HG02885 (cell line): ENCODE results near the gene CCDC170.

ENCODE experiments used
- ATAC-seq: cut with Tn5 transposase; IDR thresholded peaks from one replicate; pipeline ENCODE4 v1.9.1; 2021; ENCODE audit warnings: mild to moderate bottlenecking; ENCODE audit not compliant: unreplicated experiment, poor library complexity

Gene CCDC170

GRCh38 chr6:151609146-151609902 is 115.5 kb downstream of the CCDC170 start:
- ATAC-seq: no peak

GRCh38 chr6:151610326-151610725 is 116.5 kb downstream of the CCDC170 start:
- no peak for ATAC-seq

- ATAC-seq: no peak
Observed at GRCh38 chr6:151614630-151615029, 120.8 kb downstream of the CCDC170 start.

GRCh38 chr6:151616091-151616513 is 122.3 kb downstream of the CCDC170 start:
- ATAC-seq: no peak

GRCh38 chr6:151616600-151616999 is 122.8 kb downstream of the CCDC170 start:
- ATAC-seq: no peak

- ATAC-seq: no peak
Observed at GRCh38 chr6:151617539-151617938, 123.7 kb downstream of the CCDC170 start.

- no peak for ATAC-seq
Observed at GRCh38 chr6:151618717-151619116, 124.9 kb downstream of the CCDC170 start.

GRCh38 chr6:151620179-151620578 is 126.4 kb downstream of the CCDC170 start:
- no peak for ATAC-seq

- ATAC-seq: no peak
Observed at GRCh38 chr6:151624071-151624470, 130.3 kb downstream of the CCDC170 start.

- ATAC-seq: no peak
Observed at GRCh38 chr6:151624481-151624880, 130.7 kb downstream of the CCDC170 start.

- no peak for ATAC-seq
Observed at GRCh38 chr6:151624900-151625536, 131.2 kb downstream of the CCDC170 start.

- peak; percentile 45 for ATAC-seq
Observed at GRCh38 chr6:151627689-151628444, 134.1 kb downstream of the CCDC170 start.

- ATAC-seq: no peak
Observed at GRCh38 chr6:151629791-151630190, 136.0 kb downstream of the CCDC170 start.

GRCh38 chr6:151630387-151630786 is 136.6 kb downstream of the CCDC170 start:
- no peak for ATAC-seq

GRCh38 chr6:151630991-151631655 is 137.3 kb downstream of the CCDC170 start:
- no peak for ATAC-seq

- ATAC-seq: no peak
Observed at GRCh38 chr6:151632415-151632987, 138.7 kb downstream of the CCDC170 start.

- no peak for ATAC-seq
Observed at GRCh38 chr6:151633526-151634335, 139.9 kb downstream of the CCDC170 start.

GRCh38 chr6:151634336-151634720 is 140.5 kb downstream of the CCDC170 start:
- no peak for ATAC-seq

- ATAC-seq: no peak
Observed at GRCh38 chr6:151635741-151636140, 141.9 kb downstream of the CCDC170 start.
